H9 (cell line): ENCODE data around the gene PNLIP. TPM values are rescaled to one million over a fixed set of nuclear protein-coding genes. Genes with fewer than 3 reads are reported as not detected.

ENCODE experiments used
- DNase-seq: peaks from one replicate; pipeline ENCODE4 v3.0.0-alpha.2; 2017
- H2AFZ ChIP-seq: one replicate; pipeline ENCODE4 v1.6.1; 2013; ENCODE audit warnings: mild to moderate bottlenecking, low read length, control low read depth, moderate library complexity
- H2AK5ac ChIP-seq: 2 replicates; pipeline ENCODE4 v1.6.1; 2013; ENCODE audit warnings: low read length, control low read depth, mixed read lengths; ENCODE audit not compliant: insufficient read length
- H2BK120ac ChIP-seq: one replicate; pipeline ENCODE4 v1.6.1; 2013; ENCODE audit warnings: low read depth, mild to moderate bottlenecking, low read length, control low read depth, inconsistent platforms; ENCODE audit not compliant: poor library complexity, severe bottlenecking
- H2BK12ac ChIP-seq: 2 replicates; pipeline ENCODE4 v1.6.1; 2013; ENCODE audit warnings: low read length, control low read depth, mixed read lengths, low read depth; ENCODE audit not compliant: insufficient read length
- H2BK15ac ChIP-seq: 2 replicates; pipeline ENCODE4 v1.6.1; 2013; ENCODE audit warnings: low read depth, low read length, control low read depth
- H2BK20ac ChIP-seq: one replicate; pipeline ENCODE4 v1.6.1; 2013; ENCODE audit warnings: low read depth, mild to moderate bottlenecking, low read length, control low read depth, inconsistent platforms; ENCODE audit not compliant: poor library complexity, severe bottlenecking
- H2BK5ac ChIP-seq: 2 replicates; pipeline ENCODE4 v1.6.1; 2013; ENCODE audit warnings: low read length, control low read depth, mixed read lengths; ENCODE audit not compliant: insufficient read length
- H3K14ac ChIP-seq: 2 replicates; pipeline ENCODE4 v1.6.1; 2013; ENCODE audit warnings: low read length, control low read depth; ENCODE audit not compliant: insufficient read depth
- H3K18ac ChIP-seq: 2 replicates; pipeline ENCODE4 v1.6.1; 2013; ENCODE audit warnings: low read depth, mild to moderate bottlenecking, mixed read lengths, low read length, control low read depth; ENCODE audit not compliant: insufficient read length
- H3K23ac ChIP-seq: 2 replicates; pipeline ENCODE4 v1.6.1; 2013; ENCODE audit warnings: low read length, control low read depth, mixed read lengths, low read depth; ENCODE audit not compliant: insufficient read length
- H3K23me2 ChIP-seq: 2 replicates; pipeline ENCODE4 v1.6.1; 2013; ENCODE audit warnings: low read depth, mild to moderate bottlenecking, mixed read lengths, low read length, control low read depth; ENCODE audit not compliant: insufficient read length, poor library complexity, severe bottlenecking
- H3K27ac ChIP-seq: 2 replicates; pipeline ENCODE4 v1.5.1; 2013; ENCODE audit warnings: low read length, control low read depth, mixed read lengths, low read depth; ENCODE audit not compliant: insufficient read length
- H3K27me3 ChIP-seq: 2 replicates; pipeline ENCODE4 v1.6.1; 2013; ENCODE audit warnings: low read length, control low read depth, inconsistent platforms; ENCODE audit not compliant: insufficient read depth
- H3K4ac ChIP-seq: 2 replicates; pipeline ENCODE4 v1.6.1; 2013; ENCODE audit warnings: low read depth, mild to moderate bottlenecking, control low read depth, inconsistent platforms, low read length, moderate library complexity
- H3K4me1 ChIP-seq: 2 replicates; pipeline ENCODE4 v1.6.1; 2013; ENCODE audit warnings: low read length, control low read depth, inconsistent platforms; ENCODE audit not compliant: insufficient read depth
- H3K4me2 ChIP-seq: 2 replicates; pipeline ENCODE4 v1.6.1; 2013; ENCODE audit warnings: low read length, control low read depth, mixed read lengths; ENCODE audit not compliant: insufficient read length, insufficient read depth
- H3K56ac ChIP-seq: 2 replicates; pipeline ENCODE4 v1.6.1; 2013; ENCODE audit warnings: low read depth, mild to moderate bottlenecking, mixed read lengths, low read length, control low read depth; ENCODE audit not compliant: insufficient read length
- H3K79me1 ChIP-seq: 2 replicates; pipeline ENCODE4 v1.6.1; 2013; ENCODE audit warnings: low read depth, mild to moderate bottlenecking, moderate library complexity, low read length, control low read depth, inconsistent platforms; ENCODE audit not compliant: insufficient read depth, poor library complexity, severe bottlenecking
- H3K79me2 ChIP-seq: 2 replicates; pipeline ENCODE4 v1.6.1; 2013; ENCODE audit warnings: low read length, control low read depth, inconsistent platforms; ENCODE audit not compliant: insufficient read depth
- H3K9ac ChIP-seq: 2 replicates; pipeline ENCODE4 v1.6.1; 2013; ENCODE audit warnings: low read length, control low read depth, mixed read lengths; ENCODE audit not compliant: insufficient read length; ENCODE audit errors: extremely low read depth
- H3K9me3 ChIP-seq: one replicate; pipeline ENCODE4 v1.6.1; 2013; ENCODE audit warnings: low read depth, low read length, inconsistent platforms; ENCODE audit not compliant: control insufficient read depth
- H3T11ph ChIP-seq: one replicate; pipeline ENCODE4 v1.6.1; 2013; ENCODE audit warnings: mild to moderate bottlenecking, low read length, control low read depth, inconsistent platforms
- H4K20me1 ChIP-seq: one replicate; pipeline ENCODE4 v1.6.1; 2013; ENCODE audit not compliant: control insufficient read depth, insufficient read length, insufficient read depth
- H4K5ac ChIP-seq: 2 replicates; pipeline ENCODE4 v1.6.1; 2013; ENCODE audit warnings: low read depth, mild to moderate bottlenecking, mixed read lengths, low read length, control low read depth; ENCODE audit not compliant: insufficient read length
- H4K8ac ChIP-seq: replicated peaks from 2 replicates; pipeline ENCODE4 v1.6.1; 2013; ENCODE audit warnings: low read length, control low read depth, mixed read lengths, low read depth; ENCODE audit not compliant: insufficient read length
- H4K91ac ChIP-seq: 2 replicates; pipeline ENCODE4 v1.6.1; 2013; ENCODE audit warnings: low read depth, mild to moderate bottlenecking, moderate library complexity, mixed read lengths, low read length, control low read depth; ENCODE audit not compliant: insufficient read length
- H3K27ac Mint-ChIP-seq, 3 experiments: 2 replicates in 2 of 3; 3 replicates in 1 of 3; pipeline ENCODE4 v1.8.0; 2020 to 2021; ENCODE audit warnings: mixed read lengths in 3 of 3, mild to moderate bottlenecking in 1 of 3, moderate library complexity in 1 of 3
- H3K27me3 Mint-ChIP-seq: 2 replicates; pipeline ENCODE4 v1.8.0; 2021; ENCODE audit warnings: low read depth, mild to moderate bottlenecking, moderate library complexity, mixed read lengths
- H3K36me3 Mint-ChIP-seq, 3 experiments: 2 replicates in 2 of 3; 3 replicates in 1 of 3; pipeline ENCODE4 v1.8.0; 2020 to 2021; ENCODE audit warnings: low read depth in 3 of 3, mixed read lengths in 3 of 3; ENCODE audit not compliant: insufficient read depth in 1 of 3
- H3K4me1 Mint-ChIP-seq, 2 experiments: 2 replicates each; pipeline ENCODE4 v1.8.0; 2020; ENCODE audit warnings: mixed read lengths in 2 of 2
- H3K4me3 Mint-ChIP-seq, 2 experiments: 2 replicates in 1 of 2; 3 replicates in 1 of 2; pipeline ENCODE4 v1.8.0; 2020 to 2021; ENCODE audit warnings: mild to moderate bottlenecking in 2 of 2, mixed read lengths in 2 of 2, moderate library complexity in 1 of 2
- H3K9me3 Mint-ChIP-seq, 2 experiments: 2 replicates in 1 of 2; 3 replicates in 1 of 2; pipeline ENCODE4 v1.8.0; 2020; ENCODE audit warnings: mild to moderate bottlenecking in 2 of 2, mixed read lengths in 2 of 2, moderate library complexity in 1 of 2
- CTCF ChIP-seq: fragments of 200-600 bp; sonication (generic); conservative IDR thresholded peaks from 3 replicates; pipeline ENCODE4 v1.8.0; 2021; ENCODE audit warnings: antibody characterized with exemption, mild to moderate bottlenecking
- WGBS: extraction: QIAGEN DNeasy Blood & Tissue Kit; methylation state at CpG from one replicate; pipeline ENCODE4 v1.1.7; 2013; ENCODE audit warnings: missing lambda C conversion rate, low lambda C conversion rate, mixed read lengths; ENCODE audit not compliant: insufficient read length; ENCODE audit errors: extremely low coverage; 5-methylcytosine and 5-hydroxymethylcytosine counted together
- long read RNA-seq: library from polyadenylated mRNA; unstranded; transcript quantifications from one replicate; pipeline ENCODE4 v2.0.0, GENCODE V29; 2020
- total RNA-seq: library from RNA; stranded (reverse); gene quantifications from 2 replicates; pipeline ENCODE4 v1.2.1, GENCODE V29; 2021

The PNLIP gene
- not detected in 2 replicates for total RNA-seq
- long read RNA-seq: 0 reads

- no peak within 1 kb of the TSS for H2AK5ac ChIP-seq
- H3K14ac ChIP-seq: no peak within 1 kb of the TSS
- no peak for DNase-seq
- H3K36me3 Mint-ChIP-seq: no peaks in the 10 kb centered on the region
- no peak within 1 kb of the TSS for H2AFZ ChIP-seq
- H4K5ac ChIP-seq: no peak within 1 kb of the TSS
- no peaks in the 10 kb centered on the region for H3K9me3 ChIP-seq
- no peak within 1 kb of the TSS for H3K9ac ChIP-seq
- H3K4me3 Mint-ChIP-seq: no peak within 1 kb of the TSS
- H4K91ac ChIP-seq: no peak within 1 kb of the TSS
- H3K79me2 ChIP-seq: no peaks in the 10 kb centered on the region
- no peaks in the 10 kb centered on the region; the same call in 1 of the 2 replicates for H3K4me1 ChIP-seq
- H3K56ac ChIP-seq: no peak within 1 kb of the TSS
- H2BK5ac ChIP-seq: no peak within 1 kb of the TSS
- H3K79me1 ChIP-seq: no peaks in the 10 kb centered on the region
- peak within 1 kb of the TSS; percentile 60 for H2BK20ac ChIP-seq
- no peak within 1 kb of the TSS for H3K27ac ChIP-seq
- TF ChIP-seq CTCF: no peak
- no peak within 1 kb of the TSS for H2BK15ac ChIP-seq
- H3K4ac ChIP-seq: no peak within 1 kb of the TSS
- H3K23ac ChIP-seq: no peak within 1 kb of the TSS
- H3K23me2 ChIP-seq: no peaks in the 10 kb centered on the region
- H3K27me3 Mint-ChIP-seq: no peaks in the 10 kb centered on the region
- no peak within 1 kb of the TSS for H3K4me2 ChIP-seq
- peaks cover 9 to 10% of the 10 kb centered on the region in 2 experiments for H3K4me1 Mint-ChIP-seq
- no peak within 1 kb of the TSS for H2BK120ac ChIP-seq
- no peak within 1 kb of the TSS for H2BK12ac ChIP-seq
- no peak within 1 kb of the TSS for H3K18ac ChIP-seq
- H3K27me3 ChIP-seq: no peaks in the 10 kb centered on the region
- H4K20me1 ChIP-seq: no peaks in the 10 kb centered on the region
- WGBS: no CpG with 5 or more reads among the region's 8 CpGs
- H3K27ac Mint-ChIP-seq: no peak within 1 kb of the TSS; a peak in 1 of 7 replicates
- no peaks in the 10 kb centered on the region for H3K9me3 Mint-ChIP-seq
- H4K8ac ChIP-seq: no peak within 1 kb of the TSS
- no peak within 1 kb of the TSS for H3T11ph ChIP-seq
These were observed at the start of gene PNLIP for GRCh38 chr10:116545756-116546155. PNLIP (plus strand) TSS chr10:116545931; CDS start chr10:116546093, 162 bp downstream.
